CD4-positive, alpha-beta T cell treated with Interleukin-10 for 1 hour (primary cell): Measurements from ENCODE around the gene UQCR11.
A peak's percentile ranks its signal among the peaks of the same experiment; 100 is the strongest.

ENCODE experiments used
- DNase-seq: peaks from one replicate; pipeline ENCODE4 v3.0.0-alpha.2; 2020

The UQCR11 gene

GRCh38 chr19:1585243-1585580, 20.1 kb downstream of the UQCR11 start:
- DNase-seq = no peak

- no peak for DNase-seq
Observed at GRCh38 chr19:1584500-1585242, 20.6 kb downstream of the UQCR11 start.

- no peak for DNase-seq
Observed at GRCh38 chr19:1582201-1582600, 23.1 kb downstream of the UQCR11 start.

- DNase-seq = no peak
Observed at GRCh38 chr19:1580957-1581356, 24.3 kb downstream of the UQCR11 start.

- no peak for DNase-seq
Observed at GRCh38 chr19:1580382-1580781, 24.9 kb downstream of the UQCR11 start.

GRCh38 chr19:1579222-1579621, 26.0 kb downstream of the UQCR11 start:
- DNase-seq = no peak

GRCh38 chr19:1577929-1578618, 27.2 kb downstream of the UQCR11 start:
- no peak for DNase-seq

GRCh38 chr19:1577090-1577928, 28.0 kb downstream of the UQCR11 start:
- no peak for DNase-seq

- no peak for DNase-seq
Observed at GRCh38 chr19:1576242-1577089, 28.8 kb downstream of the UQCR11 start.

GRCh38 chr19:1575323-1576241, 29.7 kb downstream of the UQCR11 start:
- no peak for DNase-seq

- no peak for DNase-seq
Observed at GRCh38 chr19:1574354-1575136, 30.7 kb downstream of the UQCR11 start.

GRCh38 chr19:1572795-1573194, 32.5 kb downstream of the UQCR11 start:
- no peak for DNase-seq

GRCh38 chr19:1571358-1571757, 33.9 kb downstream of the UQCR11 start:
- no peak for DNase-seq

GRCh38 chr19:1570836-1571235, 34.4 kb downstream of the UQCR11 start:
- no peak for DNase-seq

- no peak for DNase-seq
Observed at GRCh38 chr19:1569997-1570396, 35.3 kb downstream of the UQCR11 start.

- peak; percentile 85 for DNase-seq
Observed at GRCh38 chr19:1568320-1569019, 36.8 kb downstream of the UQCR11 start, which contains the start of gene MEX3D. TSS of gene MEX3D (minus strand) at chr19:1568325. CDS start at chr19:1568058, 267 bp downstream.

- no peak for DNase-seq
Observed at GRCh38 chr19:1567848-1568227, 37.4 kb downstream of the UQCR11 start.

GRCh38 chr19:1567116-1567847, 38.0 kb downstream of the UQCR11 start:
- DNase-seq = no peak

GRCh38 chr19:1566392-1567115, 38.7 kb downstream of the UQCR11 start:
- DNase-seq = no peak
